Fibroblast of the aortic adventitia (primary cell): ENCODE measurements around the gene CSMD2. TPM values are rescaled to one million over a fixed set of nuclear protein-coding genes. Genes with fewer than 3 reads are reported as not detected.

Experiments
- DNase-seq: peaks from one replicate; pipeline ENCODE4 v3.0.0-alpha.2; 2010; ENCODE audit warnings: low read depth
- H3K4me3 ChIP-seq: 2 replicates; pipeline ENCODE4 v1.5.1; 2011; ENCODE audit warnings: low read depth, mild to moderate bottlenecking, control low read depth, low read length, moderate library complexity
- CTCF ChIP-seq: IDR thresholded peaks from 2 replicates; pipeline ENCODE4 v1.5.1; 2011; ENCODE audit warnings: mild to moderate bottlenecking, low read length, control low read depth, inconsistent platforms; ENCODE audit not compliant: insufficient read depth
- total RNA-seq: library from RNA; depleted of rRNA; stranded (reverse); fragments of >200 nt; gene quantifications from 2 replicates; pipeline ENCODE4 v1.2.3, GENCODE V29; 2012; ENCODE audit warnings: low replicate concordance

The CSMD2 gene
- total RNA-seq, 1 donor = 6.6 TPM

GRCh38 chr1:33727310-33727709, 437.7 kb downstream of the CSMD2 start:
- no peak for DNase-seq
- H3K4me3 ChIP-seq = no peak overlapping the region
- no peak for TF ChIP-seq CTCF

GRCh38 chr1:33726274-33726804, 438.7 kb downstream of the CSMD2 start:
- no peak for TF ChIP-seq CTCF
- DNase-seq = no peak

GRCh38 chr1:33725556-33726160, 439.4 kb downstream of the CSMD2 start:
- DNase-seq = no peak
- no peak overlapping the region for H3K4me3 ChIP-seq
- no peak for TF ChIP-seq CTCF

More at GRCh38 chr1:33726274-33726804, 438.7 kb downstream of the CSMD2 start:
- no peak overlapping the region for H3K4me3 ChIP-seq

GRCh38 chr1:33725037-33725436, 440.0 kb downstream of the CSMD2 start:
- H3K4me3 ChIP-seq = no peak overlapping the region
- DNase-seq = no peak
- TF ChIP-seq CTCF = no peak

- DNase-seq = no peak
- H3K4me3 ChIP-seq = no peak overlapping the region
- TF ChIP-seq CTCF = no peak
Observed at GRCh38 chr1:33724348-33724747, 440.7 kb downstream of the CSMD2 start.

- no peak for DNase-seq
- no peak for TF ChIP-seq CTCF
- H3K4me3 ChIP-seq = no peak overlapping the region
Observed at GRCh38 chr1:33723251-33723650, 441.8 kb downstream of the CSMD2 start.
